IPS DF 19.7 (cell line): Measurements from ENCODE around the gene KCTD16.

Source experiments
- DNase-seq: peaks from one replicate; pipeline ENCODE4 v3.0.0-alpha.2; 2013; ENCODE audit warnings: low read depth, low spot score

The KCTD16 gene

GRCh38 chr5:144333336-144333920 lies 162.8 kb downstream of the KCTD16 start:
- DNase-seq, result no peak

DNA sequence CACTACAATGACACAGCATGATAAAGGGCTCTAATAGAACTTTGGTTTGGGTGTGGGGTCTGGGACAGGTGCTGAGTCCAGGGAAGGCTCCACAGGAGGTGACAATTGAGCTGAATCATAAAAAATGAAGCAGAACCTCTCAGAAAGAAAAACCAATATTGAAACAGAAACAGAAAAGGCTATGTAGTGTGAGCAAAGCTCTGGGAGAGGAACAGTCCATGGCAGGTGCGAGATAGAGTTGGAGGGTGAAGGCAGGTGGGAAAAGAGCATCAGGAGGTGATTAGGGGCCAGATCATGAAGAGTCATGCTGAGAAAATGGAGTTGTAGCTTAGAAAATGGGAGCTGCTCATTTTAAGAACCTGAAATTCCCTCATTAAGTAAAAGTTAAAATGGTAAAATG lies 164.9 kb downstream of the KCTD16 start:
- DNase-seq, result no peak

GRCh38 chr5:144336191-144336961 lies 165.7 kb downstream of the KCTD16 start:
- DNase-seq, result no peak

DNA sequence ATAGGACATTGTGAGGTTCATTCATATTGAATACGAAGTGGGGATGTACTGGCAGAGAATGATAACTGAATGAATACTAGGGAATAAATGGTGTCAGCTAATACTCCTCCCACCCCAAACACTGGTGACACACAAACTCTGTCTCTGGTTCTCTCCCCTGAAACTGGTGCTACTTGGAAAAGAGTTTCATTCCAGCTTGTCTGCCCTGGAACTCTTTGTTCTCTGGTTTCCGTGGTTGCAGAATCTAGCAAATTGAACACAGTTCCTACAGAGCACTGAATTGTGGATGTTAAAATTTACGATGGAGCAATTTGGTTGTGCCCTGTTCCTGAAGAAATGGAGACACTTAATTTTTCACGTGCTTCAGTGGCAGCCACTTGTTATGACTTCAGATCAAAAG lies 181.7 kb downstream of the KCTD16 start:
- DNase-seq, result no peak

DNA sequence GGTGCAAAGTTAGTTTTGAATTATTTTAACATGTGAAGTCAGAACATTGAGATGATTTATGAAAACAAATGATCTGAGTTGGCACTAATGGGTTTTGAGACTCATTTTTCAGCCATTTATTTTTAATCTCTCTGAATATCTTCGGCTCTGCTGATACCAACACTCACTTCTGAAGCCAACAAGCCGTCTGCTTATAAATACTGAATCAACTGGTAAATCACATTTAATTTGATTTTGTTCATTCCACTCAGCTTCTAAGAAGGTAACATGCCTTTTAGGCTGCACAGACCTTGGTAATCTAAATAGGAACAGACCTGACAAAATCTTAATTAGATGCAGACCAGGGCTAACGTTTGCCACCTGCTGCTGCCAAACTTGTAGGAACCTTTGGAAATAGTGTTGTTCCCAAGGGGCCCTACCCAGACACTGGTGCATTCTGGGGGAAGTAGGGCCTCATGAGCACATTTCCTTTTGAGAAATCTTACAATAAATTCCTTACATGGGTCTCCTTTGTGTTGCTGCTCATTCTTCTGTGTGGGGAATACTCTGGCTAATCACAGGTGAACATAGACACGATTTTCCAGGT lies 182.2 kb downstream of the KCTD16 start:
- no peak for DNase-seq

DNA sequence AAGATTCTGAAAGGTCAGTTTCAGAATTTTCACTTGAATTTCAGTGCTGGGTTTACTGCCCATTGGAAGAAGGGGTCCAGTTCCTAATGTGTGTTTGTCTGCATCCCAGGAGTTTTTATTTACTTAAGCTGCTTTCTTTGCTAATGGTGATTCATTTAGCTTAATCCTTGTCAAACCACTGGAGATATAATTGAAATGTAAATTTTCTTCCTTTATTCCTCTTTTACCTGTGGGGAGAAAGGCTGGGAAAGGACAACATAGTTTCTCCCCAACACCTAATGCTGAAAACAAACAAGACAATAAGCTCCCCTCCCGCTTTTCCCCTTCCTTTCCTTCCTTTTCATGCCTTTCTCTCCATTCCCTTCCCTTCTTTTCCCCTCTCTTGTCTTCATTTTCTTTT lies 185.8 kb downstream of the KCTD16 start:
- DNase-seq, result peak; percentile 28

DNA sequence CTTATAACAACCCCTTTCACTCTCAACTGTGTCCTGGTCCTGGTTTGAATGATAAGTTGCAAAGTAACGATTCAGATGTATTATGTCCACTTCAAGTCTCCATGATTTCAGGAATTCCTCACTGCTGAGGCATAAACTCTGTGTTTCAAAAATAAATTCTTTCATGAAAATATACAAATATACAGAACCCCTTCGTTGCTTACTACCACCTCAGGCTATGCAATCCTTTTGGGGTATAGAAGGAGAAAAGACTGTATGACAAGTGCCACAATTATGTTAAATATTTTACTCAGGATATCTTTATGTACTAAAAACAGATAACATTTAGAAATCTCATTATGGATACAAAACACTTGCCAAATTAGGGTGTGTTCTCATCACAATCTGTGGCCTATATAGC lies 190.7 kb downstream of the KCTD16 start:
- no peak for DNase-seq

DNA sequence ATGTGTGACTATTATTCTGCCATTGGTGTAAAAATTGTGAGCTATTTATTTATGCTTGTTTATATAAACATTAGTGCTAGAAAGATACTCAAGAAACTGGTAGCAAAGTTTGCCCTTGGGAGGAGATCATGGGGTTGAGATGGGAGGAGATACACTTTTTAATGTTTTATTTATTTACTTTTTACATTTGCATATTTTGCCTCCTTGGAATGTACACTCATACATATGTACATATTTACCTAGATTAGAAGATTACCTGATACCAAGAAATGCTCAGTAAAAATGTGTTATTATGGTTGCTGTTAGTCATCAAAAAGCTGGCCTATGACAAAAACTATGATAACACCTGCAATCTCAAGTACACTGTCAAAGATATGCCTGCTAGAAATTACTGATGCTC lies 195.2 kb downstream of the KCTD16 start:
- DNase-seq, result no peak

DNA sequence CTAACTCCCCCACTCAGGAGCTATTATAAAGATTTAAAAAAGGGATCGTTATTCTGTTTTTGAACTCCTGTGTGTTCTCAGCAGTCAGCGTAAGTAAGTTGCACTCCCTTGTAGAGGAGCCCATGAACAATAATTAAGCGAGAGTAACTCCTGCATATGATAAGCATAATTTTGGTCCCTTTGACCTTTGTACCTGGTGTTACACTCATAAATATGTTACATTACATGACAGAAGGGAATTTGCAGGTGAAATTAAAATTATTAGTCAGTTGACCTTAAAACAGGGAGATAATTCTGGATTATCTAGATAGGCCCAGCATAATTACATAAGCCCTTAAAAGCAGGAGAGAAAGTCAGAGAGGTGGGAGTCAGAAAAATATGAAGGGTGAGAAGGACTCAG lies 197.3 kb downstream of the KCTD16 start:
- DNase-seq, result no peak

GRCh38 chr5:144368556-144368955 lies 197.9 kb downstream of the KCTD16 start:
- DNase-seq, result no peak

- no peak for DNase-seq
Observed at GRCh38 chr5:144369006-144369405, 198.3 kb downstream of the KCTD16 start.

GRCh38 chr5:144370273-144370672 lies 199.6 kb downstream of the KCTD16 start:
- DNase-seq, result no peak

DNA sequence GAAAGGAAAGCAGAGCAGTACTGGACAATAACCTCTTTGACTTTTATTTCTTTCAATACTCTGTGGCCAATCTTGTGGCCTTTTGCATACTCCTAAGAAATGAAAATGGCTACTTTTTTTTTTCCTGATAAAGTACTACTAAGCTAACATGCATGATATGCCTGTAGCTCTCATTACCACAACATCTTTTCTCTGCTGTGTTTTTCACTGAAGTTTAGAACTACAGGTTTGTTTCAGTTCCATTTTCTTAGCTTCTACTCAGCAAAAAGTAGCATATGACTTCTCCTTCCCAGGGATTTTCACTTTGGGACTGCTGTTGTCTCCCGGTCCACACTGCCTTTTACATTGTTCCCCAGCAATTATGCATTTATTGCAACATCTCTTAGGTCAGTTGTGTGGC lies 204.0 kb downstream of the KCTD16 start:
- DNase-seq, result no peak

DNA sequence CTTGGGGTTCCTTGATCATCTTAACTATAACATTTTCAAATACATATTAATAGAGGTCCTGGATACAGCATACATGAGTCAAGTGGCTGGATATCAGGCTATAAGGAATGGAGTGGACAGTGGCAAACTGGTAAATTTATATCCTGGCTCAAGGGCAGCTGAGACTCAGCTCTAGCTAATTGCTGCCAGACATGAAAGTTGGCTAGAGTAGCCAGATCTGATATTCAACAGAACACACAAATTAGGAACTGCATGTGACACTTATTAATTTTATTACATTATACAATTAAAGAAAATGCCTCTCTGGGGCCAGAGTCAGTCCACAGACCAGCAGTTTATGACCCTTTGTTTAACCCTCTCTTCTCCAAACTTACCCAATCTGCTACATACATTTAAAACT lies 206.5 kb downstream of the KCTD16 start:
- no peak for DNase-seq

- no peak for DNase-seq
Observed at GRCh38 chr5:144378681-144379080, 208.0 kb downstream of the KCTD16 start.

DNA sequence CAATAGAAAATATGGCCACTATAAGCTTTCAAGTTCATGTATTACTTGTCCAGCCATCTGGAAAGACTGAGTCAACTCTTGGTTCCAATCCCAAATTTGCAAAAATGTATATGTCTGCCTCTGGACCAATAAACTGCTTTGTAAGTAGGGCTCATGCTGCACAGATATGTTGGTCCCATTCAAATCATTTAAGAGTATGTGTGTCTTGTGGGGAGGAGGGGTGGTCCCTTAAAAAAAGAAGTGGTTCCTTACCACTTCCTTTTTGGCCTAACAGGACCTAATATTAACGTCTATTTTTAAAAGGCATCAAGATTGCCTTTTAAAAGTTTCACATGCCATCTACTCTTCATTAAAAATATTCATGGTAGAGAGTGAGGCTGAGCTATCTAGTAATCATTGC lies 214.9 kb downstream of the KCTD16 start:
- no peak for DNase-seq

DNA sequence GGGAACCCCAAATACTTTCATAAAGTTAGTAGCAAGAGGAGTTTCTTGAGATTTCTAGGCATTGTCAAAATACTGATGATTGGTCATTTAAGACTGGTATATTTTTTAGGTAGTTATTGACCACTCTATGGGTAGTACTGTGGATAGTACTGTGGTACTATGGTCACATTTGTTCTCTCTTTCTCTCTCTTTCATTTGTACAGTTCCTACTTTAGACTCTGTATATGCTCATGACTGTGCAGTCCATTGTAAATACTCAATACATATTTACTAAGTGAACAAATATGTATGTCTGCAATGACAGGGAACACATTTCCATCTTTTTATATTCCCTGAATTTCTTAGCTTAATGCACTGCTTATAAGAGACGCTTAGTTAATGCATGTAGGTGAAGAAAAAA lies 215.6 kb downstream of the KCTD16 start:
- DNase-seq, result no peak

- no peak for DNase-seq
Observed at GRCh38 chr5:144390133-144390532, 219.5 kb downstream of the KCTD16 start.

DNA sequence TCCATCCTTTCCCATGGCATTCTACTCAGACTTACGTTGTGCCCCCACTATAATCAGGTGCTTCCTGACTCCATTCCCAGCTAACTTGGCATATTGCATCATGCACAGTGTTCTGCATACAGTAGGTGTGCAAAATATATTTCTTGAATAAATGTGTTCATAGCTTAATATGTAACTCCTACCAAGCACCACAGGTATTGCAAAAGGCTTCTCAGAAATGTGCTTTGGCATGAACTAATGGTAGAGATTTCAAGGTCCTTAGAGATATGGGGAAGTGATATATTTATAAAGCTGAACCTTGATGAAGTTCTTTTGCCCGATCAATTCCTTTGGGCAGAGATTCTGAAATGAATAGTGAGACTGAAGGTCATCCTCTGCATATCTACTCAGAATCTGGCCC lies 220.4 kb downstream of the KCTD16 start:
- no peak for DNase-seq

- no peak for DNase-seq
Observed at GRCh38 chr5:144393641-144394435, 223.2 kb downstream of the KCTD16 start.

DNA sequence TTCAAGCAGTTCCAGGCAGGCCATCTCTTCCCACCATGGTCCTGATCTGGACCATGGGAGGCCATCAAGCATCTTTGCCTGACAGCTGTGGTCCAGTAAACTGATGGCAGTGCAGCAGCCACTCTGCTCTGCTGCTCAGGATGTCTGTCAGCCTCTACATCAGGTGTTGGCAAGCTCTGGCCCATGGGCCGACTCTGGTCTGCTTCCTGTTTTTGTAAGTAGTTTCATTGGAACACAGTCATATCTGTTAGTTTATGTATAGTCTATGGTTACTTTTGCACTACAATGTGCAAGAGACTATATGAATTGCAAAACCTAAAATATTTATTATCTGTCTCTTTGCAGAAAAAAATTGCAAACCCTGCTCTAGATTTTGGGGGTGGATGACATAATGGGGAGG lies 225.0 kb downstream of the KCTD16 start:
- DNase-seq, result no peak

DNA sequence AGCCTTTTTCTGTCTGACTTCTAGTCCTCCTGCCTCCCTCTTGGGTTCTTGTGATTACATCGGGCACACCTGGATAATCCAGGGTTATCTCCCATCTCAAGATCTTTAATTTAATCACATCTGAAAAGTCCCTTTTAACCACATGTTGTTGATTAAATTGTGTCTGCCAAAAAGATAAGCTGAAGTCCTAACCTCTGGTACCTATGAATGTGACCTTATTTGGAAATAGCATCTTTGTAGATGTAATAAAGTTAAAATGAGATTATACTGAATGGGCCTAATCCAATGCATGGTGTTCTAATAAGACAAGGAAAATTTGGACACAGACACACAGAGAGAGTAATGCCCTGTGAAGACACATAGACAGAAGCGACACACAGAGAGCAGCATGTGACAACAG lies 232.4 kb downstream of the KCTD16 start:
- DNase-seq, result no peak
